Tibial nerve (tissue), 4 donors: ENCODE measurements around the gene GMDS. TPM values are rescaled to one million over a fixed set of nuclear protein-coding genes. Genes with fewer than 3 reads are reported as not detected.

Experiments used
- DNase-seq, 2 donors: peaks; one replicate each; pipeline ENCODE4 v3.0.0-alpha.2; 2019; ENCODE audit warnings: low spot score in 2 of 2
- H3K27ac ChIP-seq, 4 donors: fragments of 200-600 bp; sonication (generic) in 3 of 4; one replicate each; pipeline ENCODE4 v1.5.1; 2017 to 2019; ENCODE audit warnings: mild to moderate bottlenecking in 1 of 4
- H3K27me3 ChIP-seq, 2 donors: fragments of 200-600 bp; sonication (generic) in 1 of 2; one replicate each; pipeline versions ENCODE4 v1.5.1 to v1.6.0; 2017 to 2019
- H3K36me3 ChIP-seq, 3 donors: fragments of 200-600 bp; sonication (generic); one replicate each; pipeline ENCODE4 v1.5.1; 2018 to 2019
- H3K4me1 ChIP-seq, 4 donors: fragments of 200-600 bp; sonication (generic) in 3 of 4; one replicate each; pipeline ENCODE4 v1.5.1; 2017 to 2019
- H3K4me3 ChIP-seq, 4 donors: fragments of 200-600 bp; sonication (generic) in 3 of 4; one replicate each; pipeline ENCODE4 v1.5.1; 2017 to 2019; ENCODE audit warnings: mild to moderate bottlenecking in 1 of 4, moderate library complexity in 1 of 4
- H3K9me3 ChIP-seq, 4 donors: fragments of 200-600 bp; sonication (generic) in 3 of 4; one replicate each; pipeline ENCODE4 v1.5.1; 2017 to 2019
- CTCF ChIP-seq, 5 experiments: fragments of 200-600 bp in 3 of 5; fragments of 450-650 bp in 2 of 5; sonication (generic) in 3 of 5; IDR thresholded peaks; one replicate each; pipeline ENCODE4 v1.5.1; 2016 to 2019; ENCODE audit warnings: antibody characterized with exemption in 5 of 5, mild to moderate bottlenecking in 3 of 5, moderate library complexity in 2 of 5
- EP300 ChIP-seq, 2 donors: sonication (generic); formaldehyde crosslinking; IDR thresholded peaks; one replicate each; pipeline ENCODE4 v1.6.1; 2017; ENCODE audit warnings: antibody characterized with exemption in 2 of 2, mild to moderate bottlenecking in 1 of 2
- POLR2A ChIP-seq, 2 donors: fragments of 450-650 bp; IDR thresholded peaks; one replicate each; pipeline ENCODE4 v1.6.1; 2017; ENCODE audit warnings: antibody characterized with exemption in 2 of 2, mild to moderate bottlenecking in 2 of 2, moderate library complexity in 2 of 2
- WGBS, 2 donors: methylation state at CpG; one replicate each; pipeline ENCODE4 v1.1.5; 2018; 5-methylcytosine and 5-hydroxymethylcytosine counted together
- total RNA-seq, 4 donors: library from RNA; depleted of rRNA; stranded (reverse); fragments of >200 nt; gene quantifications; one replicate each; pipeline ENCODE4 v1.1.0, GENCODE V29; 2016

Gene GMDS
- total RNA-seq, 4 donors from 2014 or later, result 14.9 to 46.5 (median 32.8) TPM

GRCh38 chr6:1912731-1913130, 332.7 kb downstream of the GMDS start:
- DNase-seq, result no peak
- Histone ChIP-seq H3K4me3 (no peak overlapping the region), H3K27ac (no peak overlapping the region), H3K4me1 (no peaks in the 10 kb centered on the region), H3K36me3 (peaks cover 0 to 9% (median 0%) of the 10 kb centered on the region in 3 donors), H3K9me3 (no peaks in the 10 kb centered on the region), H3K27me3 (no peaks in the 10 kb centered on the region)
- TF ChIP-seq POLR2A (IDR thresholded peaks at IDR 0.05) (no peak), CTCF (IDR thresholded peaks at IDR 0.05) (no peak), EP300 (IDR thresholded peaks at IDR 0.05) (no peak)
- WGBS, 2 donors, result 97 to 99% methylated on average over 3 of the region's 3 CpGs

- 30 to 33% methylated on average over 4 of the region's 4 CpGs for WGBS, 2 donors
- H3K4me1 ChIP-seq, result no peaks in the 10 kb centered on the region
These were observed 333.9 kb downstream of the GMDS start for GRCh38 chr6:1911474-1911873.

GRCh38 chr6:1910621-1911407, 334.6 kb downstream of the GMDS start:
- H3K4me3 ChIP-seq, result no peak overlapping the region
- WGBS, 2 donors, result 73 to 76% methylated on average over 8 of the region's 8 CpGs
- no peaks in the 10 kb centered on the region for H3K4me1 ChIP-seq
- H3K27me3 ChIP-seq, result no peaks in the 10 kb centered on the region
- H3K27ac ChIP-seq, result no peak overlapping the region
- DNase-seq, result no peak
- no peaks in the 10 kb centered on the region for H3K9me3 ChIP-seq
- TF ChIP-seq POLR2A (IDR thresholded peaks at IDR 0.05), result no peak
- no peak for TF ChIP-seq EP300 (IDR thresholded peaks at IDR 0.05)
- no peak for TF ChIP-seq CTCF (IDR thresholded peaks at IDR 0.05)
- H3K36me3 ChIP-seq, result peaks cover 0 to 9% (median 0%) of the 10 kb centered on the region in 3 donors

More at GRCh38 chr6:1911474-1911873, 333.9 kb downstream of the GMDS start:
- no peaks in the 10 kb centered on the region for H3K9me3 ChIP-seq
- TF ChIP-seq POLR2A (IDR thresholded peaks at IDR 0.05), result no peak
- no peak for TF ChIP-seq EP300 (IDR thresholded peaks at IDR 0.05)
- no peak for TF ChIP-seq CTCF (IDR thresholded peaks at IDR 0.05)
- H3K4me3 ChIP-seq, result no peak overlapping the region
- no peak overlapping the region for H3K27ac ChIP-seq
- H3K27me3 ChIP-seq, result no peaks in the 10 kb centered on the region
- peaks cover 0 to 9% (median 0%) of the 10 kb centered on the region in 3 donors for H3K36me3 ChIP-seq
- DNase-seq, result no peak

GRCh38 chr6:1908784-1909183, 336.6 kb downstream of the GMDS start:
- TF ChIP-seq EP300 (IDR thresholded peaks at IDR 0.05) (no peak), POLR2A (IDR thresholded peaks at IDR 0.05) (no peak), CTCF (IDR thresholded peaks at IDR 0.05) (no peak)
- Histone ChIP-seq H3K4me1 (peaks cover 0 to 9% (median 0%) of the 10 kb centered on the region in 4 donors), H3K36me3 (no peaks in the 10 kb centered on the region), H3K9me3 (no peaks in the 10 kb centered on the region), H3K4me3 (no peak overlapping the region), H3K27me3 (no peaks in the 10 kb centered on the region), H3K27ac (no peak overlapping the region)
- DNase-seq, result no peak
- 84 to 87% methylated on average over 7 of the region's 7 CpGs for WGBS, 2 donors

GRCh38 chr6:1906609-1907008, 338.8 kb downstream of the GMDS start:
- TF ChIP-seq POLR2A (IDR thresholded peaks at IDR 0.05) (no peak), EP300 (IDR thresholded peaks at IDR 0.05) (no peak), CTCF (IDR thresholded peaks at IDR 0.05) (no peak)
- no peaks in the 10 kb centered on the region for H3K27me3 ChIP-seq
- H3K4me3 ChIP-seq, result no peak overlapping the region
- H3K27ac ChIP-seq, result no peak overlapping the region
- no peaks in the 10 kb centered on the region for H3K36me3 ChIP-seq
- H3K9me3 ChIP-seq, result no peaks in the 10 kb centered on the region
- H3K4me1 ChIP-seq, result peaks cover 0 to 15% (median 2%) of the 10 kb centered on the region in 4 donors
- DNase-seq, result no peak
- WGBS, 2 donors, result 79 to 85% methylated on average over 6 of the region's 6 CpGs
